ENCODE measurements around the gene DENND1A.
"Not testable (repeated sequence)": the region's sequence is repeated elsewhere in the genome, so short reads cannot be mapped to it uniquely, and the experiment has no call there.

Gene DENND1A

GRCh38 chr9:123815856-123816255 is 114.1 kb downstream of the DENND1A start:
- FAIRE-seq: not testable (repeated sequence)

DNA sequence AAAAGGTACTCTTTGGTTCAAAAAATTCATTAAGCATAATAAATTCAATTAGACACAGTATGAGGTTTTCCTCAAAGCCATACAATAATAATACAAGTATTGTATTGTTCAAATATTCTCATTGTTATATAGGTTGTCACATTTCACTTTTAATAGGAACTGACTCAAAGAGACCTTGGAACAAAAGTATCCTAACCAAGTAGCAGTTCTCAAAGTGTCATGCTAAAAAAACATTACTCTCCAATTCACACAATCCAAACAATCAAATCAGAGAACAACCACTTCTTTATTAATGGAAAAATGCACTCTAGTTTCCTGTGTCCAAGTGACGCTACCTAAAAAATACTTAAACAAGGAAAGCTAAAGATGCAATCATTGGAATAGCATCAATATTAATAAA is 115.4 kb downstream of the DENND1A start:
- no peak for FAIRE-seq

- FAIRE-seq: no peak
These were observed 116.9 kb downstream of the DENND1A start for GRCh38 chr9:123812984-123813383.

DNA sequence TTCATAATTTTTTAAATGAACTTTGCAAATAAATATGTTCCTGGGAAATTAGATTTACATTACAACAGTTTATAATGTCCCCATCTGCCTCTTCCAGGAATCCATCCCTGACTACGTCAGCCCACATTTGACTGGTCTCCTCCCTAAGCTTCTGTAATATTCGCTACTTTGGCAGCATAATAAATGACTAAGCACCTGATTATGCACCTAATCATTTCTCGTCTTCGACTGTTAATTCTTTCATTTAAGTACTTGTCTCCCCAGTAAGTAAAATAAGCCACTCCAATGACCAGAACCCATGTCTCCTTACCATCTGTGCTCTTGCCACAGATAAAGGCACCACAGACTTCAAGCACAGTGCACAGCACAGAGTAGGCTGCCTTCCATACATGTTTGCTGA is 122.7 kb downstream of the DENND1A start:
- FAIRE-seq: no peak

GRCh38 chr9:123806829-123807228 is 123.1 kb downstream of the DENND1A start:
- FAIRE-seq: no peak

- FAIRE-seq: no peak
These were observed 131.7 kb downstream of the DENND1A start for GRCh38 chr9:123798195-123798594.

- no peak for FAIRE-seq
These were observed 133.1 kb downstream of the DENND1A start for GRCh38 chr9:123796618-123797484.

DNA sequence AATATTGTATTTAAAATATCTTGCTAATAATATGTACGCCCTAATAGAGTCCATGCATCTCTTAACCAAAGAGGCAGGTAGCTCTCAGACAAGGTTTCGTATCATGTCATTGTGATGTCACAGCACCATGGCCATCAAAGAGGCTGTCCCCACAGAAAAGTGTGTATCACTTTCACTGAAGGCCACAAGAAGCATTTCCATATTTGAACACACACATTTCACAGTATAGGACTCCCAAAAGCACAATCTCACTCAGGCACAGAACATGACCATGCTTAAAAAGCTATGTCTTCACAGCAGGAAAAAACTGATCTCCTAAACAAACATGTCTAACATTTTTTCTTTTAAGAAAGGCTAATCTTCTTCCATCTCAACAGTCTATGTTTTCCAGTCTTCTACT is 133.8 kb downstream of the DENND1A start:
- FAIRE-seq: no peak

- FAIRE-seq: no peak
These were observed 134.6 kb downstream of the DENND1A start for GRCh38 chr9:123795336-123795735.

DNA sequence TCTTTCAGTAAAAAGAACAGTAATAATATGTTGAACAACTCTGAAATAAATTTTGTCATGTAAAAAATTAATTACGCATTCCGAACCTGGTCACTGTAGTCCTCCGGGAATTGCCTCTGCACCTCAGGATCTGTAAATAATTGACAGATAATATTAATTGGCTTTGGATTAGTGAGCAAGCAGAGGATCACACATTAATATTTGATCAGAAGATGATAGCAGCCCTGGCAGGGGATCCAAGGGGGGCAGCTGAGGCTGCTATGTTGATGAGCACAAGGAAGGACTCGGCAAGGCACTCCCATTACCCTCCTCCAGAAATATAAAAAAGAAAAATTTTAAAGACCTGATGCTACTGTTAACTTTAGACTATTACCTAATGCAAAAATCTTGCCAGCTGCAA is 137.4 kb downstream of the DENND1A start:
- no peak for FAIRE-seq

DNA sequence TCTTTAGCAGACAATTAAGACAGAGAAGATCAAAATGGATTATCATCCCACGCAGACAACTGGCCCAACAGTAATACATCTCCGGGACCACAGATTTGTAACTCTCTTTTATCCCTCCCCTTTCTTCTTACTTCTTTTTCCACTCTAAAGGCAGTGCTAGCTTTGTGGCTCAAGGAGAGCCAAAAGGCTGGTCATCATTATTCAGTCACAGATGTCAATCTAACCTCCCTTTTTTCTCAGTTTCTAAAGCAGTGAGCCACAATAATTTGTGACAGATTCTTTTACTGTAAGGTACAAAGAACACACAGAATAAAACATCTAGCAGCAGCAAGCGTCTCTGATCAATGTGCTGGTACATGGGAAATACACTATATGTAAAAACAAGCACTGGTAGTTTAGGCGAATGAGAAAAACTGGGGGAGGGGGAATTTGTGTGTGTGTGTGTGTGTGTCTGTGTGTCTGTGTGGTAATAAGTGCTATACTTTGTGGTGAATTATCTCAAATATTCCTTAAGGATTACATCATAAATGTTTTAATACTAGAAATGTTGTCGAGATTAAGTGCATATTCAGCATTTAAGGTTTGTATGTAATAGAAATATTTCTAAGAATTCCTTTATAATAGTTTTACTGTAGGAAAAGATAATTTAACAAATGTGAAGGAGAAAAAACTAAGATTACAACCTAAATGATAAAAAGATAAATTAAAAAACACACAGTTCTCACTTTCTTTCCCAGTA is 140.2 kb downstream of the DENND1A start:
- no peak for FAIRE-seq

- FAIRE-seq: no peak
These were observed 142.5 kb downstream of the DENND1A start for GRCh38 chr9:123787416-123787815.

GRCh38 chr9:123784518-123784917 is 145.4 kb downstream of the DENND1A start:
- no peak for FAIRE-seq

DNA sequence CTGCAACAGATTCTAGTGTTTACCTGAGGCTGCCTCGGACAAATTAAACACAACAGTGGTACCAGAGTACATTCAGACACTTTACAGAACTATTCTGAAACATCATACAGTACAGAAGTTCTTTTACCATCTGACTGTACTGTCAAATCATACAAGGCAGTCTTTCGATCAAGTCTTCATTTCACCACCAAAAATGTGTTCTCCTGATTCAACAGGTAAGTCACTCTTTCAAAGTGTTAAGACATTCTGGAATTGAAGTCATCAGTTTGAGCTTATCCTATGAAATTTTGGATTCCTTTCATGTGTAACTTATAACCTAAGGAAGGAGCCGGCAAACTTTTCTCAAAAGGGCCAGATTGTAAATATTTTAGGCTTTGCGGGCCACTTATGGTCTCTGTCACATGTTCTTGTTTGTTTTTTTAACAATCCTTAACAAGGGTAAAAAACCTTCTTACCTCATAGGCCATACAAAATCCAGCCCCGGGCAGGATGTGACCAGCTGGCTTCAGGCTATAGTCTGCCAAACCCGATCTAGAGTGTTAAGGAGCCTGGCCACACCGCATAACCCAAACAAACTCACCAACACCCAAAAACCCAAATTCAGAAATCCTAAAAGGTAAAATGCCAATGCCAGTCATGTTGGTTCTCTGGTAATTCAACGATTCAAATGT is 151.6 kb downstream of the DENND1A start:
- no peak for FAIRE-seq

DNA sequence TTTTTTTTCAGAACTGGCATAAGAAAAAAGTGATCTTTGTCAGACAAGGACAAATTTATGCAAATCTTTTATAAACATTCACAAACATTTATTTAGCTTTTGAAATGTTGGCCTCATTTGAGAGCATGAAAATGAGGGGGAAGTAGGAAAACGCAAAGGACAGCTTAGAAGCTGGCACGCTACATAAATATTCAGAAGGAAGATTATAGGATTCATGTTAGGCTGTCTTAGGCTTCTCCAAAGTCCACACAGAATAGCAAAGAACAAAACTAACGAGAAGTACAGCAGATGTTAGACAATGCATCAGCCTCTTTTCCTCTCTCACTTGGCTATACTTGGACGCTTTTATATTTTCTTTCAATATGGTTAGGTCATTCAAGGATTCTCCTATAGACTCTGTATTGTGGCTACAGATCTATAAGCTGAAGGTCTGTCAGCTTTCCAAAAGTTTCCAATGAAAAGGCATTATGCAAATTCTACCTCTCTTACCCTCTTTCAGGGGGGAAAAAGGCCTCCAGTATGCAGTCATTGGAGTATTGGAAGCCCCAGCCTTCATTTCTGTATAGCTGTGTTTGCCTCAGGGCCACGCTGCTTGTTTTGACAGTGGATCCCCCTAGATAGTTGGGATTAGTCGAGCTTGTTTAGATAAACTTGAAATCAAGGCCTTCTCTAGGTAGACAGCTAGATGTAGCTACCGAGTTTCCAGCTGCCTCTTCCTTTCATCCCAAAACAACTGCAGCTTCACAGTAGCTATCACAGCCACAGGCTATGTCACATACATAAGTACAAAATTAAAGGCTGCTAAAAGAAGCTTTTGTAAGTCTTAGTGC is 153.0 kb downstream of the DENND1A start:
- no peak for FAIRE-seq

- FAIRE-seq: no peak
These were observed 154.3 kb downstream of the DENND1A start for GRCh38 chr9:123775289-123776284.

- no peak for FAIRE-seq
These were observed 156.1 kb downstream of the DENND1A start for GRCh38 chr9:123773783-123774182.

DNA sequence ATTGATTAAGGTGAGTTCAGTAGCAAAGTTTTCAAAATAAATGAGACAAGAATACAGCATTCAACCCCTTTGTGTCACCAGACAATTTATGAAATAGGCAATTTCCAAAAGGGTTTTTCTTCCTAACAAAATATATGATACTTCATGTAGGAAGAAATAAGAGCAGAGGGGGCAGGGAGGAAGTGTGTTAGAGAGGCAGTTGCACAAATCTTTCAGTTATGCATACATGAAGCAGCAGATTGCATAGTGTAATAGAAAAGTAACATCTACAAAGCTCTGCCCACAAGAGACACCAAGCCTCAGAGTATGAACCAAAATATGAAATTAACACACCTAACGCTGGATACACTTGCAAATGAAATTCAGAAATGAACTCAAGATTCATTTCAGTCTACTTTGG is 157.0 kb downstream of the DENND1A start:
- FAIRE-seq: no peak

- no peak for FAIRE-seq
These were observed 157.6 kb downstream of the DENND1A start for GRCh38 chr9:123772374-123772773.

GRCh38 chr9:123771690-123772089 is 158.2 kb downstream of the DENND1A start:
- no peak for FAIRE-seq

- FAIRE-seq: no peak
These were observed 160.2 kb downstream of the DENND1A start for GRCh38 chr9:123769719-123770118.

Data from colon (tissue), 2 donors.